TTC549 (cell line): Measurements from ENCODE around the gene HOXA4.

ENCODE experiments used
- FAIRE-seq: peaks from 2 replicates; lab custom pipeline; 2012; peaks lifted over from hg19 to GRCh38; lab: Jason Lieb, UNC

Gene HOXA4

GRCh38 chr7:27104341-27105058 is 26.1 kb downstream of the HOXA4 start:
- FAIRE-seq: no peak

GRCh38 chr7:27103489-27104226 is 26.9 kb downstream of the HOXA4 start:
- no peak for FAIRE-seq

GRCh38 chr7:27102581-27103442 is 27.7 kb downstream of the HOXA4 start, which contains the start of gene HOXA2:
TSS of gene HOXA2 (minus strand) at chr7:27102683. CDS start at chr7:27102500, 183 bp downstream.
- FAIRE-seq: no peak

- FAIRE-seq: no peak
Measured at GRCh38 chr7:27101957-27102580, 28.5 kb downstream of the HOXA4 start.

- FAIRE-seq: no peak
Measured at GRCh38 chr7:27101171-27101956, 29.2 kb downstream of the HOXA4 start.

- FAIRE-seq: no peak
Measured at GRCh38 chr7:27100694-27101170, 29.8 kb downstream of the HOXA4 start.

- no peak for FAIRE-seq
Measured at GRCh38 chr7:27099453-27100370, 30.8 kb downstream of the HOXA4 start.

GRCh38 chr7:27098578-27099451 is 31.7 kb downstream of the HOXA4 start:
- FAIRE-seq: no peak

GRCh38 chr7:27097686-27098577 is 32.6 kb downstream of the HOXA4 start:
- no peak for FAIRE-seq

GRCh38 chr7:27096768-27097514 is 33.6 kb downstream of the HOXA4 start:
- no peak for FAIRE-seq

GRCh38 chr7:27095897-27096767 is 34.4 kb downstream of the HOXA4 start, which contains the start of gene HOXA1:
TSS of gene HOXA1 (minus strand) at chr7:27096000. CDS start at chr7:27095912, 88 bp downstream.
- no peak for FAIRE-seq

- FAIRE-seq: no peak
Measured at GRCh38 chr7:27095050-27095896, 35.3 kb downstream of the HOXA4 start.

- no peak for FAIRE-seq
Measured at GRCh38 chr7:27094304-27095049, 36.1 kb downstream of the HOXA4 start.

GRCh38 chr7:27093184-27093895 is 37.2 kb downstream of the HOXA4 start:
- no peak for FAIRE-seq
